Esophagus muscularis mucosa (tissue), 4 donors: ENCODE results near the gene C2orf78. TPM values are rescaled to one million over a fixed set of nuclear protein-coding genes. Genes with fewer than 3 reads are reported as not detected.

Experiments used
- DNase-seq: peaks from one replicate; pipeline ENCODE4 v3.0.0-alpha.2; 2017; ENCODE audit errors: extremely low spot score
- H3K27ac ChIP-seq, 4 donors: fragments of 200-600 bp; sonication (generic); replicated peaks in 1 of 4; 1 replicate in 3 of 4; 2 replicates in 1 of 4; pipeline ENCODE4 v1.5.1; 2016 to 2019; ENCODE audit warnings: mild to moderate bottlenecking in 1 of 4
- H3K27me3 ChIP-seq, 4 donors: fragments of 200-600 bp; sonication (generic); one replicate each; pipeline versions ENCODE4 v1.5.1 to v1.6.0; 2016 to 2019
- H3K36me3 ChIP-seq, 4 donors: fragments of 200-600 bp; sonication (generic); one replicate each; pipeline ENCODE4 v1.5.1; 2016 to 2019
- H3K4me1 ChIP-seq, 4 donors: fragments of 200-600 bp; sonication (generic); one replicate each; pipeline ENCODE4 v1.5.1; 2016 to 2019
- H3K4me3 ChIP-seq, 4 donors: fragments of 200-600 bp; sonication (generic); 1 replicate in 2 of 4; 2 replicates in 2 of 4; pipeline ENCODE4 v1.5.1; 2016 to 2019; ENCODE audit warnings: mild to moderate bottlenecking in 4 of 4, moderate library complexity in 1 of 4
- H3K9me3 ChIP-seq, 4 donors: fragments of 200-600 bp; sonication (generic); 1 replicate in 3 of 4; 2 replicates in 1 of 4; pipeline ENCODE4 v1.5.1; 2016 to 2019
- EP300 ChIP-seq: sonication (generic); formaldehyde crosslinking; IDR thresholded peaks from one replicate; pipeline ENCODE4 v1.6.1; 2017; ENCODE audit warnings: antibody characterized with exemption
- POLR2A ChIP-seq: fragments of 450-650 bp; IDR thresholded peaks from one replicate; pipeline ENCODE4 v1.6.1; 2017; ENCODE audit warnings: antibody characterized with exemption, moderate library complexity, mild to moderate bottlenecking, low read depth
- POLR2AphosphoS5 ChIP-seq, 2 donors: sonication (generic); formaldehyde crosslinking; IDR thresholded peaks; one replicate each; pipeline ENCODE4 v1.6.1; 2017; ENCODE audit warnings: antibody characterized with exemption in 2 of 2
- WGBS: methylation state at CpG from one replicate; pipeline ENCODE4 v1.1.5; 2018; 5-methylcytosine and 5-hydroxymethylcytosine counted together
- intact Hi-C: fragments of 100-400 bp; cut with DNase I; formaldehyde crosslinking; loops from one replicate; pipeline ENCODE4 v1.15.1; 2023
- total RNA-seq, 4 donors: library from RNA; depleted of rRNA; stranded (reverse); fragments of >200 nt; gene quantifications; one replicate each; pipeline versions ENCODE4 v1.1.0 to v1.2.1, GENCODE V29; 2016
- TF ChIP-seq, protein P1 (sequence below), 3 experiments: fragments of 200-600 bp in 2 of 3; fragments of 450-650 bp in 1 of 3; sonication (generic) in 2 of 3; IDR thresholded peaks; one replicate each; pipeline ENCODE4 v1.5.1; 2017 to 2019; ENCODE audit warnings: antibody characterized with exemption in 3 of 3, mild to moderate bottlenecking in 2 of 3, moderate library complexity in 1 of 3

Gene C2orf78
- total RNA-seq, 4 donors from 2014 or later = not detected

DNA sequence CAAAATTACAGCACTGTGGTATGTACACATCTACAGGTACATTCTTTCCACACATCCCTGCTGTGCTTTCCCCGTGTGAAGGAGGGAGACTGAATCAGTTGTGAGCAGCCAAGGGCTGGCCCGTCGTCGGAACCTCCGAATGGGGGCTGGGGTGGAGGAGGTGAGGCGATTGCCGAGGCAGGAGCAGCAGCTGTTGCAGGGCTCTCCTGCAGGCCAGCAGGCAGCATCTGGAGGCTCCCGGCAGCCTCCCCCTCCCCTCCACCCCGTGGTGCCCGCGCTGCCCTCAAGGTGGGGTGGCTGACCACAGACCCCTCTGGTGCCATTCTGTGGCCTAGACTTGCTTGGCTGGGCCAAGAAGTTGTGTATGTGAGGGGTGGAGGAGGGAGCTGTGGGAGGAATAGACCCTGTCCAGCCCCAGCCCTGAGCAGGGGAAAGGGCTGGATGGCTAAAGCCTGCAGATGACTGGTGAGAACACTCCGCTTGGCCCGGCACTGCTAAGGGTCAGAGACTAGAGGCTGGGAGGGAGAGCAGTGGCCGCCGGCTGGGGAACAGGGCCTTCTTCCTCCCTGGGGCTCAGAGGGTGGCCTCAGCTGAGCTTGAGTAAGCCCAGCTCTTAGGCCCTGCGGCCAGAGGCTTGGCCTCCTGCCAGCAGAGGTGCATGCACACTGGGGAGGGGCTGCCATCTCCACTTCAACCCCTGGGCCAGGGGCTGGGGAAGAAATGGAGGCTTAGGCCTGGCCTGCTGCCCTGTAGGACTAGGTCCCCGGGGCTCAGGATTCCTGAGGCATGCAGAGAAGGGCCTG lies 52.4 kb downstream of the C2orf78 start:
- Histone ChIP-seq H3K9me3 (no peaks in the 10 kb centered on the region), H3K36me3 (peaks cover 0 to 45% (median 17%) of the 10 kb centered on the region in 4 donors), H3K4me3 (peak overlapping the region in 2 of 4 donors; percentile 18 to 25), H3K27ac (peak overlapping the region; percentile 75 to 93 (median 86)), H3K4me1 (peaks cover 13 to 60% (median 58%) of the 10 kb centered on the region in 4 donors), H3K27me3 (no peaks in the 10 kb centered on the region)
- intact Hi-C loops = loop anchor here (5.0 kb wide), 1 partner anchor 56 kb away; the partner anchor contains the start of gene ACTG2
- DNase-seq = no peak
- peak in 1 of 2 donors; percentile 18 for TF ChIP-seq POLR2AphosphoS5 (IDR thresholded peaks at IDR 0.05)
- TF ChIP-seq POLR2A = no peak
- TF ChIP-seq, protein P1, sequence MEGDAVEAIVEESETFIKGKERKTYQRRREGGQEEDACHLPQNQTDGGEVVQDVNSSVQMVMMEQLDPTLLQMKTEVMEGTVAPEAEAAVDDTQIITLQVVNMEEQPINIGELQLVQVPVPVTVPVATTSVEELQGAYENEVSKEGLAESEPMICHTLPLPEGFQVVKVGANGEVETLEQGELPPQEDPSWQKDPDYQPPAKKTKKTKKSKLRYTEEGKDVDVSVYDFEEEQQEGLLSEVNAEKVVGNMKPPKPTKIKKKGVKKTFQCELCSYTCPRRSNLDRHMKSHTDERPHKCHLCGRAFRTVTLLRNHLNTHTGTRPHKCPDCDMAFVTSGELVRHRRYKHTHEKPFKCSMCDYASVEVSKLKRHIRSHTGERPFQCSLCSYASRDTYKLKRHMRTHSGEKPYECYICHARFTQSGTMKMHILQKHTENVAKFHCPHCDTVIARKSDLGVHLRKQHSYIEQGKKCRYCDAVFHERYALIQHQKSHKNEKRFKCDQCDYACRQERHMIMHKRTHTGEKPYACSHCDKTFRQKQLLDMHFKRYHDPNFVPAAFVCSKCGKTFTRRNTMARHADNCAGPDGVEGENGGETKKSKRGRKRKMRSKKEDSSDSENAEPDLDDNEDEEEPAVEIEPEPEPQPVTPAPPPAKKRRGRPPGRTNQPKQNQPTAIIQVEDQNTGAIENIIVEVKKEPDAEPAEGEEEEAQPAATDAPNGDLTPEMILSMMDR (IDR thresholded peaks at IDR 0.05) = no peak
- 67% methylated on average over 5 of the region's 17 CpGs for WGBS

DNA sequence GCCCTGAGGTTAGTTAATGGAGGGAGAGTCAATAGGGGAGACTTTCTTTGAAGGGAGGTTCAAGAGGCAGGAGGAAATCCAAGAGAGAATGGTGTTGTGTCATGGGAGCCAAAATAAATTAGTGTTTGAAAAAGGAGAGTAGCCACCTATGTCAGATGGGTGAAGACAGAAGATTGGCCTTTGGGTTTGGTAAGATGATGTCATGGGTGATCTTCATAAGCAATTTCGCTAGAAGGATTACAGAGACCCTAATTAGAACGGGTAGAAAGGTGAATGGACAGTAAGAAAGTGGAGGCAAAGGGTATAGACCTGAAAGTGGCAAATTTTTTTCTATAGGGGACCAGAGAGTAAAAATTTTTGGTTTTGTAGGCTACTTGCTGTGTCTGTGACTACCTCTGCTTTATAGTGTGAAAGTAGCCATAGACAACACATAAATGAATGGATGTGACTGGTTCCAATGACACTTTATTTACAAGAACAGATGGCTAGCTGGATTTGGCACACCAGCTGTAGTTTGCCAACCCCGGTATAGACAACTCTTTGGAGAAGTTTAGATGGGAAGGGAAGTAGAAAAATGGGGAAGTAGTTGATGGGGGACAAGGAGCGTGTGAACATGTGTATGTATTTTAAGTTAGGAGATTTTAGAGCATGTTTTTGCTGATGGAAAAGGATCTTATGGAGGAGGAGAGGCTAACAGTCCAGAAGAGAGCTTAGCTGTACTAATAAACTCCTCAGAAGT lies 54.0 kb downstream of the C2orf78 start:
- H3K4me1 ChIP-seq = peaks cover 8 to 60% (median 52%) of the 10 kb centered on the region in 4 donors
- peak overlapping the region; percentile 75 to 93 (median 86) for H3K27ac ChIP-seq
- peak overlapping the region in 1 of 4 donors; percentile 11 for H3K4me3 ChIP-seq
- WGBS = 70% methylated on average over 4 of the region's 4 CpGs
- TF ChIP-seq, protein P1 (IDR thresholded peaks at IDR 0.05) = no peak
- no peak for TF ChIP-seq EP300
- peaks cover 0 to 35% (median 10%) of the 10 kb centered on the region in 4 donors for H3K36me3 ChIP-seq
- no peaks in the 10 kb centered on the region for H3K9me3 ChIP-seq
- DNase-seq = no peak
- H3K27me3 ChIP-seq = no peaks in the 10 kb centered on the region
- intact Hi-C loops = loop anchor here (5.0 kb wide), 1 partner anchor 54 kb away; the partner anchor contains the start of gene ACTG2

DNA sequence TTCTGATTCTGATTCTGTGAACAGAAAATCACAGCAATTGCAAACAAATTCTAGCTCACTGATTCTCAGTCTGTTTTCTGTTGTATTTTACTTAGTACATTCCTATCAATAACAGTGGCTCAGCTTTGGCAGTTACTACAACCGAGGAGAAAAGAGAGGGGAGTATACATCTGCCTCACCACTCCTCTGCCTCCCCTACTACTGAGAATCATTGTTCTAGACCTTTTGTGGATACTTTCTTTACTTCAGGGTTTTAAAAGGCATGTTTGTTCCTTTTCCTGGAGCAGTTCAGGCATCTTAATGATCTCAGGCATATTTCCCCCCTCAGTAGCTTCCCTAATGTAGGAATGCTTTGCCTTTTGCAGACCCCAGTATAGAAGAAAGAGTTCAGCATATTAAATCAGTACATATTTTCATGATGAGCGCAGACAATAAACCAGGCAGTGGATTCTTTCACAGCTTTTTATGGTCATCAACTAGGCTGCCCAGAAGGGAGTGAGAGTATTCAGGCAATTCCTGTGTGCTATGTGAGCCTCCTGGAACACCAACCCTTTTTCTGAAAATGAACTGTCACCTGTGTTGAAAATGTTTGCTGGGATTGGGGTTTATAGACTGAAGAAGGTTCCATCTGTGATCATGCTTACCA lies 55.0 kb downstream of the C2orf78 start:
- DNase-seq = no peak
- Histone ChIP-seq H3K9me3 (no peaks in the 10 kb centered on the region), H3K27ac (peak overlapping the region; percentile 75 to 93 (median 86)), H3K4me1 (peaks cover 7 to 60% (median 49%) of the 10 kb centered on the region in 4 donors), H3K4me3 (peak overlapping the region in 3 of 4 donors; percentile 11 to 27 (median 18)), H3K27me3 (no peaks in the 10 kb centered on the region), H3K36me3 (peaks cover 0 to 36% (median 7%) of the 10 kb centered on the region in 4 donors)
- intact Hi-C loops = loop anchor here (5.0 kb wide), 1 partner anchor 53 kb away; the partner anchor contains the start of gene ACTG2
- WGBS = 32% methylated on average over 2 of the region's 2 CpGs
- TF ChIP-seq POLR2A (no peak), POLR2AphosphoS5 (IDR thresholded peaks at IDR 0.05) (no peak), EP300 (no peak)
- TF ChIP-seq, protein P1 (IDR thresholded peaks at IDR 0.05) = no peak

DNA sequence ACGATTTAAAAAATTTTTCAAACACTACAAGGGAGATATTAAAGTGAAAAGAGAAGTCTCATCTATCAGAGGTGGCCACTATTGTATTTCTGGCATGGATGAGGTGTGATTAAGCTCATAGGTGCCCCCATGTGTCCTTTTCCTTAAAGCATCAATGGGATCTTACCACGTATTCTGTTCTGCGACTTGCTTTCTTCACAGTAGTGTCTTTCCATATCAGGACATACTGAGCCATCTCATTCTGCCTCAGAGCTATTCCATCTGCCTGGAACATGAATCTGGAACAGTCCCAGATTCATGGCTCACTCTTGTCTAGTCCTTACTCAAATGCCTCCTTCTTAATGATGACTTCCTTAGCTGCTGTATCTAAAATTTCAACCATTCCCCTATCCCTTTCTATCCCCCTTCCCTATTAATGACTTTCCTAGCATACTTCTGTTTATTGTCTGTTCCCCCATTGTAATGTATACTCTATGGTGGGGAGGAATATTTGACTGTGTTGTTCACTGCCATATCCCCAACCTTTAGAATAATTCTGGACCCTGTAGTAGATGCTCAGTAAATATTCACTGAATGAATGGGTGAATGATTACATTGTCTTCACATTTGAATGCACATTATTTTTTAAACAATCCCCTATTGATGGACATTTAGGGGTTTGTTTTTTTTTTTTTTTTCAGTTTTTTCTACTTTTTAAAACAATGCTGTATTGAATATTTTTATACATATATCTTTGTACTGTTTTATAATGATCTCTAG lies 55.8 kb downstream of the C2orf78 start:
- Histone ChIP-seq H3K27me3 (no peaks in the 10 kb centered on the region), H3K36me3 (peaks cover under 1 to 39% (median 12%) of the 10 kb centered on the region in 4 donors), H3K4me1 (peaks cover 7 to 61% (median 49%) of the 10 kb centered on the region in 4 donors), H3K4me3 (peak overlapping the region in 2 of 4 donors; percentile 18 to 27), H3K27ac (peak overlapping the region; percentile 75 to 93 (median 86)), H3K9me3 (no peaks in the 10 kb centered on the region)
- TF ChIP-seq POLR2AphosphoS5 (IDR thresholded peaks at IDR 0.05) (peak; percentile 67), POLR2A (no peak), EP300 (no peak)
- TF ChIP-seq, protein P1 (IDR thresholded peaks at IDR 0.05) = no peak
- no peak for DNase-seq
- WGBS = 56% methylated on average over 3 of the region's 3 CpGs
- intact Hi-C loops = loop anchor here (5.0 kb wide), 1 partner anchor 52 kb away; the partner anchor contains the start of gene ACTG2
